ENCODE data around the gene RECK.
A peak's percentile ranks its signal among the peaks of the same experiment; 100 is the strongest.
"Not testable (repeated sequence)": the region's sequence is repeated elsewhere in the genome, so short reads cannot be mapped to it uniquely, and the experiment has no call there.

RECK gene, protein sequence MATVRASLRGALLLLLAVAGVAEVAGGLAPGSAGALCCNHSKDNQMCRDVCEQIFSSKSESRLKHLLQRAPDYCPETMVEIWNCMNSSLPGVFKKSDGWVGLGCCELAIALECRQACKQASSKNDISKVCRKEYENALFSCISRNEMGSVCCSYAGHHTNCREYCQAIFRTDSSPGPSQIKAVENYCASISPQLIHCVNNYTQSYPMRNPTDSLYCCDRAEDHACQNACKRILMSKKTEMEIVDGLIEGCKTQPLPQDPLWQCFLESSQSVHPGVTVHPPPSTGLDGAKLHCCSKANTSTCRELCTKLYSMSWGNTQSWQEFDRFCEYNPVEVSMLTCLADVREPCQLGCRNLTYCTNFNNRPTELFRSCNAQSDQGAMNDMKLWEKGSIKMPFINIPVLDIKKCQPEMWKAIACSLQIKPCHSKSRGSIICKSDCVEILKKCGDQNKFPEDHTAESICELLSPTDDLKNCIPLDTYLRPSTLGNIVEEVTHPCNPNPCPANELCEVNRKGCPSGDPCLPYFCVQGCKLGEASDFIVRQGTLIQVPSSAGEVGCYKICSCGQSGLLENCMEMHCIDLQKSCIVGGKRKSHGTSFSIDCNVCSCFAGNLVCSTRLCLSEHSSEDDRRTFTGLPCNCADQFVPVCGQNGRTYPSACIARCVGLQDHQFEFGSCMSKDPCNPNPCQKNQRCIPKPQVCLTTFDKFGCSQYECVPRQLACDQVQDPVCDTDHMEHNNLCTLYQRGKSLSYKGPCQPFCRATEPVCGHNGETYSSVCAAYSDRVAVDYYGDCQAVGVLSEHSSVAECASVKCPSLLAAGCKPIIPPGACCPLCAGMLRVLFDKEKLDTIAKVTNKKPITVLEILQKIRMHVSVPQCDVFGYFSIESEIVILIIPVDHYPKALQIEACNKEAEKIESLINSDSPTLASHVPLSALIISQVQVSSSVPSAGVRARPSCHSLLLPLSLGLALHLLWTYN
- long read RNA-seq, donor 1, full-length matches to known transcripts = 2 of 2 reads
- long read RNA-seq, donor 1, partial matches to known transcripts = 0 of 2 reads
- long read RNA-seq, donor 1, other reads (novel, unspliced or antisense) = 0 of 2 reads
- long read RNA-seq, donor 2, full-length matches to known transcripts = 1 of 1 reads
- long read RNA-seq, donor 2, partial matches to known transcripts = 0 of 1 reads
- long read RNA-seq, donor 2, other reads (novel, unspliced or antisense) = 0 of 1 reads
- long read RNA-seq, donor 3, full-length matches to known transcripts = 1 of 1 reads
- long read RNA-seq, donor 3, partial matches to known transcripts = 0 of 1 reads
- long read RNA-seq, donor 3, other reads (novel, unspliced or antisense) = 0 of 1 reads
- long read RNA-seq, donor 4, full-length matches to known transcripts = 2 of 2 reads
- long read RNA-seq, donor 4, partial matches to known transcripts = 0 of 2 reads
- long read RNA-seq, donor 4, other reads (novel, unspliced or antisense) = 0 of 2 reads
- long read RNA-seq, donor 5, full-length matches to known transcripts = 3 of 3 reads
- long read RNA-seq, donor 5, partial matches to known transcripts = 0 of 3 reads
- long read RNA-seq, donor 5, other reads (novel, unspliced or antisense) = 0 of 3 reads
- long read RNA-seq, donor 6, full-length matches to known transcripts = 1 of 7 reads
- long read RNA-seq, donor 6, partial matches to known transcripts = 6 of 7 reads
- long read RNA-seq, donor 6, other reads (novel, unspliced or antisense) = 0 of 7 reads
- long read RNA-seq, donor 7, full-length matches to known transcripts = 6 of 13 reads
- long read RNA-seq, donor 7, partial matches to known transcripts = 7 of 13 reads
- long read RNA-seq, donor 7, other reads (novel, unspliced or antisense) = 0 of 13 reads
- long read RNA-seq, donor 8, full-length matches to known transcripts = 6 of 6 reads
- long read RNA-seq, donor 8, partial matches to known transcripts = 0 of 6 reads
- long read RNA-seq, donor 8, other reads (novel, unspliced or antisense) = 0 of 6 reads

DNA sequence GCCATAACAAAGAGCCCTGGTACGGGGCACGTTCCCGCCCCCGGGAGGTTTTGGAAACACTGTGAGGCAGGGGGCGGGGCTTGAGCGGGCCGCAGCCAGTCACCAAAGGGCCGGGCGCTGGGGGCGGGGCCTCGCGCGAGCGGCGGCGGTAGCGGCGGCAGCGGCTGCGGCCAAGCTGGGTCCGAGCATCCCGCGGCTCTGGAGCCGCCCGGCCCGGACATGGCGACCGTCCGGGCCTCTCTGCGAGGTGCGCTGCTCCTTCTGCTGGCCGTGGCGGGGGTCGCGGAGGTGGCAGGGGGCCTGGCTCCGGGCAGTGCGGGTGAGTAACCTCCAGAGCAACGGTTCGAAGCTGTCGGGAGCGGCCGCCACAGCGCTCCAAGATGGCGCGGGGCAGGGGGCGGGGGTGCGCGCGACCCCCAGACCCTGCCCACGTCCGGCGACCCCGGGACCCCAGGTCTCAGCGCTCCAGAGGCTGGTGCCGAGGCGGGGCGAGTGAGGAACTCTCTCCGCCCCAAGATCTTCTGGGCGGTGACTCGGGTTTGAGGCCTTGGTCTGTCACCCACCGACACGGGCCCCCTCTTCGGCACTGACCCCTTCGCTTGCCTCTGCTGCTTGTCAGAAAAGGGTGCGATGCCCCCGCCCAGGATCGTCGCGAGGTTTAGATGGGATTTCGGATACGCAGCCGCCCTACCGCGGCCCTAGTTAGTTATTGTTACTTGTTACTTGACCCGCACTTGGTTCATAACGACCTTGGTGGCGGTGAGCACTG lies at the start of gene RECK:
TSS of gene RECK (plus strand) at position 134 of the 769 bp plus-strand sequence. CDS start at position 220, 86 bp downstream.
- peak; percentile 93 for DNase-seq

DNA sequence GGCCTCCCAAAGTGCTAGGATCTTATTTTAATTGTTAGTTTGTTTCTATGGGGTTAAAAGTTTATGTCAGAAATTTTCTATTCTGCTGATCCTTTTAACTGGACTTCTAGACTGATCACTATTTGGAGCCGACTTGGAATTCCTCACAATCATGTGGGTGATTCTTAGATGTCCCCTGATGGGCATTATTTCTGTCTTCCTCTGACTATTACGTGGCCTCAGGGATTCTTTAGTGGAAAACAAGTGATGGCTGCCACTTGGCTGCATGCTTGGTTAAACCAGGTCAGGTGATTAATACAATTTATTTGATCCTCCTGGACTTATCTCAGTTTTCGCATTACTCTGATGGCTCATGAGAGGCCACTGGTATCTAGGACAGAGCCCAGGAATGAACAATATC lies 46.6 kb upstream of the RECK start:
- no peak for DNase-seq

DNA sequence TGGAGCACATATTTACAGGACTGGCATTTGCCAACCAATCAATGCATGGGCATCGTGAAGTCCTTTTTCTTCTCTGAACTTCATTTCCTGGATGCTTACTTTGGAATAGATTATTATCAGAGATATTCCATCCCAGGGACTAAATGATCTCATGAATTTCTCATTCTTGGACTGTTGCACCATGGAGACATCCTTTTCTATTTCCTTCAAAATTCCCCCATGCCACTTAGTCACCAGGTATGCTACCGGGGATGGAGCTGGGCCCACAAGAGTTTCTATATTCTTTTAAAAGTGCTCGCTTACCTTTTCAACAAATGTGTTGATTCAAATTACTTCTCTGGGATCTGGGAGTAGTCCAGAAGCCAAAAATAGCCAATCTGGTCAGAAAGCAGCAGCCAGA lies 43.6 kb upstream of the RECK start:
- not testable (repeated sequence) for DNase-seq

DNA sequence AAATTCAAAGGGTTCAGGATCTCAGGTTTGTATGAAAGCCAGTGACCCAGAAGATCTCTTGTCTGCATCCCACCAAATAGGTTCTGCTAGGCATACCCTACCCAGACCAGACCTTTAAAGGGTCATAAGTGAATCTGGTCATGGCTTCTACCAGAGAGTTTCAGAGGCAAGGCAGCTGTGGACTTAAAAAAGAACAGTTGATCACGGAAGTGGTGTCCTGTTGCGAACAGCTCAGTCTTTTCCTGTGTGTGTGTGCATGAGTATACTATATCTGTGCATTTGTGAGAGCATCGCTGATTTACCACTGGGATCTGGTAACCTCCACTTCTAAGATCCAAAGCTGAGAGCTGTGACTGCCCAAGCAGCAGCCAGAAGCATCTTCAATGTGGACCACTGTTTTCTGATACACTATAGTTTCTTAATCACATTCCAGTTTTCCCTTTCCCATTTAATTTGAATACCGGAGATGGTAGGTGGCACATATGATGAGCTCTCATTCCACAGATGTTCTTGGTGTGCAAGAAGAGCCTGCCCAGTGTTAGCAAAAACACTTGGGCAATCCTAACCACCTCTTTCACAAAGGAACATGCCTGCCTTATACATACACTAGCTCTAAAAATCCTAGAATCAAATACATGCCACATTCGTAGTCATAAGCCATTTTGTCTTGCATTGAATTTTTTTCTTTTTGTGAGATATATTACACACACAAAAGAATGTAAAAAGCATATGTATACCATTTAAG lies 42.6 kb upstream of the RECK start:
- DNase-seq = no peak

DNA sequence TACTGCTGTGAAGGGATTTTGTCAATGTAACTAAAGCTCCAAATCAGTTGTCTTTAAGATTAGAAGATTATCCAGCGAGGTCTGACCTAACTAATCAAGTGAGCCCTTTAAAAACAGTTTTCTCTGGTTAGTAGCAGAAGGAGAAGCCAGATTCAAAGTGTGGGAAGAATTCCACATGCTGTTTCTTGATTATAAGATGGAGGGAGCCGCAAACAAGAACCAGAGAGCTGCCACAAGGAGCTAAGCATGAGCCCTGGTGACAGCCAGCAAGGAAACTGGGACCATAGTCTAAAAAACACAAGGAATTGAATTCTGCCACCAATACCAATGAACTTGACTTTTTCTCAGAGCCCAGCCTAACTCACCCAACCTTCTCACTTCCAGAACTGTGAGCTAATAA lies 41.8 kb upstream of the RECK start:
- no peak for DNase-seq

DNA sequence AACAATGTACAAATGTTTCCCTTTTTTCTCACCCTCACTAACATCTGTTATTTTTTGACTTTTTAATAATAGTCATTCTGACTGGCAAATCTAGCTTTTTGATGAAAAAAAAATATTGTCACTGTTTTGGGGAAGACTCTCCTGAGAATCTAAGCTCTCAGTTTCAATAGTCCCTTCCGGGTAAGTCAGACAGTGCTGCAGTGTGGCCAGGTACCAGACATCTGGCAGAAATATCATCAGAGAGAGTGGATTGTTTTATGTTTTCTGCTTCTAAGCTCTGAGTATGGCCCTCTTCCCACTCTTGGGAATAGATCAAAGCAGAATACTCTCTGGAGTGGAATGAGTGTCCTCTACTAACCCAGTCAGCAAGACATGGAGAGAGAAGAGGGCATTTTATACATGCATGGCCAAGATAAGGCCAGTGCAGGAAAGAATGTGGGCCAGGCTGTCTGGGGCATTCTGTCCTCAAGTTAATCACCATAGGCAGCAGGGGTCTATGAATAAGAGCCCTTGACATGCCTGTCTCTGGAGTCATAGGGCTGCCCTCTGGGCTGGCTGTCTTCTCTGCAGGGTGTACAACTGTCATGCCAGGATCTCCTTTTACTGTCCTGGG lies 40.2 kb upstream of the RECK start:
- DNase-seq = no peak

DNA sequence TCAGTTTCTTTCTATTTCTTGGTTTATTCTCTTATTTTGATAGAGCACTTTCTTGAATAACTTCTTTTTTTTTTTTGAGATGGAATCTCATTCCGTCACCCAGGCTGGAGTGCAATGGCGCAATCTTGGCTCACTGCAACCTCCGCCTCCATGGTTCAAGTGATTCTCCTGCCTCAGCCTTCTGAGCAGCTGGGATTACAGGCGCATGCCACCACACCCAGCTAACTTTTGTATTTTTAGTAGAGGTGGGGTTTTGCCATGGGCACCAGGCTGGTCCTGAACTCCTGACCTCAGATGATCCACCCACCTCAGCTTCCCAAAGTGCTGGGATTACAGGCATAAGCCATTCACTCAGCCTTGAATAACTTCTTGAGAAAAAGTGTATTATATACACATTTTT lies 39.7 kb upstream of the RECK start:
- DNase-seq = not testable (repeated sequence)

DNA sequence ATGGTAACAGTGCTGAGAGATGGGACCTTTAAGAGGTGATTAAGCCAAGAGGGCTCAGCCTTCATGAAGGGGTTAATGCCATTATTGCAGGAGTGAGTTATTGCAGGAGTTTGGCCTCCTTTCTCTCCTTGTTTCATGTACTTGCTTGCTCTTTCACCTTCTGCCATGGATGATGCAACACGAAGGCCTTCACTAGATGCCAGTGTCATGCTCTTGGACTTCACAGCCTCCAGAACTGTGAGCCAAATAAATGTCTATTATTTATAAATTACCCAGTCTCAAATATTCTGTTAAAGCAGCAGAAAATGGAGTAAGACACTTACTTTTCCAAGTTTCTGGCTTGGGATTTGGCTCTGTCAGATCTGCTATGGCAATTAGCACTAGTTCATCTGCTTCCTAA lies 38.4 kb upstream of the RECK start:
- DNase-seq = no peak

DNA sequence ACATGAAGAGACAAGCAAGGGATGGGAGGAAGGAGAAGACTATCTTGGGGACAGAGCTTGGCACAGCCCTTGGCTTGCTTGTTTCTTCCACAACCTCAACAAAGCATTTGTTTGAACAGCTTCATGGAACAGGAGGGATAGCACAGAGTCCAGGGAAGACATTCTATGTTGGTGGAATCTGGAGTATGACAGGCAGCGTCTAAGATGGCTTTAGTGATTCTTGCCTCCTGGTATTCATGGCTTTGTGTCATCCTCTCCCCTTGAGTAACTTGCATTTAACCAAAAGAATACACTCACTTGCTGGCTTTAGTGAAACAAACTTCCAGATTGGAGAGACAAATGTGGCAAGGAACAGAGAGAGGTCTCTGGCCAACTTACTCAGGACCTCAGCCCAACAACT lies 30.8 kb upstream of the RECK start:
- no peak for DNase-seq

DNA sequence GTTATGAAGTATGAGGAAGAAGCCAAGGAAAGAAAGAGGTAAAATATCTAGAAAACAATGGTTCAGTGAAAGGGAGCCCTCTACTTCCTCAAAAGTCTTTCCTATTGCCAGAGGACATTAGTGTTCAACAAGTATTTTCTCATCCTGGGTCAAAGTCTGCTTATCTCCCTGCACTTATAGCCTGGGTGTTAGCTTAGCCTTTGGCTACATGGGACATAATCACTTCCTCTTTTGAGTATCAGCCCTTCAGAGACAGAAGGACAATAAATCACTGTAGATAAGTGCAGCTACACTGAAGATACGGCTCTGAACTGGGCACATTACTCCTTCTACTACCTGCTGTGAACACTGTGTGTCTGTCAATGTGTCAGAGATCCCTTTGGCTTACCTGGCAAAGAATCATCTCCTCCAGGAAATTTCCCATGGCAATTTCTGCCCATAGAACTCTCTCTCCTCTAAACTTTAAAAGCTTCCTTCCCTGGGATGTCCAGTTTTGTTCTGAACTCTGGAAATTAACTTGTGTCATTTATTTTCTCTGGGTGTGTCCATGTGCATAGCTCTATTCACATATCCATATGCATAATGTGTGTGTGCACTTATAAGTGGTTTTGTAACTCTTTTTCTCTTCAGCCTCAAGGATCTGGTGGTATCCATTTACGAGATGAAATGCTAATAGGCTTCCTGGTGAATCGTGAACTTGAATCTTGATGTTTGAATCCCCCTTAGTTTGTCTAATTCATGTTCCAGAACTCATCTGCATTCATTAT lies 30.0 kb upstream of the RECK start:
- DNase-seq = no peak

DNA sequence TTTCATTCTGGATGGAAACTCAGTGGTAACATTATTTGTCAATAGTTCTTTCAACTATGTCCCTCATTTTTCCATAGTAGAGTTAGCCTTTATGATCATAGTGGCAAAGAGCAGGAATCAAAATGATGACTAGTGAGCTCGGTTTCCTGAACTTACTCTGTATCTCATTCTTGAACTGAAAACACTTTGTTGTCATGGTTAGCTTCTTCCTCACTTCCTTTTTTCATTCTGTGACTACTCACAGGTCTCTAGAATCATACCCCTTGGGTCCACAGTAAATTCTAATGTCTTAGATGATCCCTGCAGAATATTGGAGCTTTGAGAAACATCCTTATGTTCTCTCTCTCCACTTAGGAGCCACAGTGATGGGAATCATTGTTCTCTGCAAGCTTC lies 29.4 kb upstream of the RECK start:
- no peak for DNase-seq

DNA sequence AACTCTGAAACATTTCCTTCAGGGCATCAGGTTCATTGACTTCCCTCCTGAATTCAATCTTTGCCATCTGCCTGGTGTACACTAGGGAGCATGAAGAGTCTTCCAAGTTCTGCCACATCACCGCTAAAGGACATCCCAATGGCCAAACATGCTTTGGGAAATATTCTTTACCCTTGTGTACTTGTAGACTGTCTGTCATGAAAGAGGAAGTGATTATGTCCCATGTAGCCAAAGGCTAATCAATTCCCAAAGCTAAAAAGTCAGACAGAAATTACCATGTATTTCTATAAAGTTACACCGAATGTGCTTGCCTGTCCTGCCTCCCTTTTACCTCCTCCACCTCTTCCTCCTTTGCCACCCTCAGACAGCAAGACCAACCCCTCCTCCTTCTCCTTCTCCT lies 28.9 kb upstream of the RECK start:
- DNase-seq = no peak

DNA sequence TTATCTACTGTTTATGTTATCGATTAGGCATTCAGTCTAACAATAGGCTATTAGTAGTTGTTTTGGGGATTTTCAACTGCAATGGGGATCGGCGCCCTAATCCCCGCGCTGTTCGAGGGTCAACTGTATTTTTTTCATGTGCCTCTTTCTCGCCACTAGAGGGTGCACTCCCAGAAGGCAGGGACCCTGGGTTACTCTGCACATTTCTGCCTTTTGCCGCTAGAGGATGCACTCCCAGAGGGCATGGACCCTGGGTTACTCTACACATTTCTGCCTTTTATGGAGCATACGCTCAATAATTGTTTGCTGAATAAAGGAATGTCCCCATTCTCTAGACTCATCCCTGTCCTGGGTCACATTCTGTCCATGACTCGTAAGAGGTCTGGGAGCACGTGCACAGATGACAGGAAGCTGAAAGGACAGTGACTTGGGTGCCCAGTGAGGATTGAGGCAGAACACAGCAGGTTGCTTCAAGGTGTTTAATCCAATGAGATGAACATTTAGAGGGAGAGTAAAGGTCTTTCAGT lies 27.9 kb upstream of the RECK start:
- DNase-seq = no peak

DNA sequence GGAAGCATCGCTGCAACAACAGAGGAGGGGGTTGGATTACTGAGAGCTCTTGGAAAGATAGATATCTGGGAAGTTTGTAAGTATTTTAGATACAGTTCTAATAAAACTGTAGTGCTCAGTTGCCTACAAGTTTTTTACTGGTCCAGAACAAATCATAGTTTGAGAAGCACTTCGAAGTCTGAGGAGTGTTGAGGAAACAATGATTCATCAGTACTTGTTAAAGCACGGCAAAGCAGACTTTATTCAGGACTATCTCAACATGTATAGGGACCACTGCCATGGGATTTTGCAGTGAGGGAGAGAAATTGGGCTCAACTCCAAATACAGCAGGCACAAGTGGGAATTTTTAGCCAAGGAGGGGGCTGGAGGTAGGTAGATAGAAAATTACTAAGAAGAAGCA lies 25.3 kb upstream of the RECK start:
- DNase-seq = no peak

DNA sequence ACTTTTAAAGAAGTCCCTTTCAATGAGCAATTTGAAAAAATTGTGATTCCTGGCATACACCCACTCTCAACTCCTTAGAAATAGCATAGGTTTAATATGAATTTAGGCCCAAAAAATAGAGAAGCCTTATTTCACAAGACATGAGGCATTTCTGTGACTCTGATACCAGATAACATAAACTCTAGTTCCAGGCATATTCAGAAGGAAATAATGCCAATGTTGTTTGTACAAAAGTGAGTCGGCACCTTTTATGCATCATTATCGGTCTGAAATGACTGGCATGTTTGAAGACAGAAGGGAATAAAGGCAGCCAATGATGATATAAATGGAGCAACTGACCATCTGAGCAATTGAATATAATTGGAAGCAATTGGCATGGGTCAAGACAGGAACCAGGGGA lies 19.4 kb upstream of the RECK start:
- DNase-seq = no peak

DNA sequence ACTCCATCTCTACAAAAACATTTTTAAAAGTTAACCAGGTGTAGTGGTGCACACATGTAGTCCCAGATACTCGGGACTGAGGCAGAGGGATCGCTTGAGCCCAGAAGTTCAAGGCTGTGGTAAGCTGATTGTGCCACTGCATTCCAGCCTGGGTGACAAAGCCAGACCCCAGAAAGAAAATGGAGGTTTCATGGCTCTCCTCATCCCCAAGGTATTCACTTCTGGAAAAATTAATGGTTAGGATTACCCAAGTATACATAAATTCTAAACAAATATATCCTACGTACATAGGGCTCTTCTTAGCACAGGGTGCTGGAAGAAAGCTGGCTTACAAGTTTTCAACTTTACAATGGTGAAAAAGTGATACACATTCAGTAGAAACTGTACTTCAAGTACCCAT lies 18.6 kb upstream of the RECK start:
- no peak for DNase-seq

DNA sequence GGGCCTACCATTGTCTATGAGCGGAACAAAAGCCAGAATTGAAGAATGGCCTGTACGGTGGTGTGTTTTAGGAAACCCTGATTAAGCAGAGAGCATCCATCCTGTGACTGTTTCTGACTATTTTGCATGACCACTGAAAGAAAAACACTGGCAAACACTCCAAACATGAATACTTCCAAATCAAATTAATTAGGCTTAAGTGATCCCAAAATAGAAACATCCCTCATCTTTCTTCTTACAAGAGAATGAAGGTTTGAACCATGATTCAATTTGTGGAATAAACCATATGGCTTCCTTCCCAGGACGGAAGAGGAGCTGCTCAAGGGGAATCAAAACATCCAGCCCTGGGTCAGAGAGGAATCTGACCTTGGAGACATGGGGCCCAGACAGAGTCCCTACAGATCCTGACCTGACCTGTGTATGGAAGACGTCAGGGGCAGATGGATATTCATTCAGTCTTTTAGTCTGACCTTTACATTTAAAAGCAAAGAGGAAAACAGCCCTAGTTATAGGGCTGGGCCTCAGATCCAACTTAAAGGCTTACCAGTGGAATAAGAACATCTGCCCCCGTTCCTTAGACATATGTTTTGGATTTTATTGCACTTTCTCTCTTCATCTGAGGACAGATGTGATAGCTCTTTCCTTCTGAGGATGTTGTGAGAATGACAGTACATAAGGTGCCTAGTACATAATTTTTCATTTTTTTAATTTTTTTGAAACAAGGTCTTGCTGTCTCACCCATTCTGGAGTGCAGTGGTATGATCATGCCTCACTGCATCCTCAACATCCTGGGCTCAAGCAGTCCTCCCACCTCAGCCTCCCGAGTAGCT lies 17.6 kb upstream of the RECK start:
- DNase-seq = no peak
